ENCODE results near the gene CACNA1B.

Gene CACNA1B

DNA sequence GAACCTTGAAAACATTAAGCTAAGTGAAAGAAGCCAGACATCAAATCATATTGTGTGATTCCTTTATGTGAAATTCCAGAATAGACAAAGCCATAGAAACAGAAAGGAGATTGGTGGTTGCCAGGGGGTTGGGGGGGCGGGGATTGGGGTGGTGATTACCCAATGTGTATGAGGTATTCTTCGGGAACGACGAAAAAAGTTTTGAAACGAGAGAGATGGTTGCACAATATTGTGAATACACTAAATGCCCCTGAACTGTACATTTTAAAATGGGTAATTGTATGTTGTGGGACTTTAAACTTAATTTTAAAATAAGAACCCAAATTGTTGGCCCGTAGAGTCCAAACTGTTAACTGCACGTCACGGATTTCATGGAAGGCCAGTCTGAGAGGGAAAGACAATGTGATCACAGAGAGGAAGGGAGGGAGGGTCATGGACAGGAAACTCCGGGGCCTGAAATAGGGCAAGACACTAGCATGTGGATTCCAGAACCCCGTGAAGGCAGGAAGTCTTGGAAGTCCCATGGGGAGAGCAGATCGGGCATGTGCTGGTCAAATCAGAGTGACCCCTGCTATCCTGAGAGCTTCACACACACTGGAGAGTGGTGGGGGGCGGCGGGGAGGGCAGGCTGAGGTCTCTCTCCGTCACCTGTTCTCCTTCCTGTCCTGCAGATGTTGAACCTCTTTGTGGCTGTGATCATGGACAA lies 218.4 kb downstream of the CACNA1B start:
- no peak for TF ChIP-seq EGR1 (IDR thresholded peaks at IDR 0.05)
- no peak for TF ChIP-seq CREB1 (IDR thresholded peaks at IDR 0.05; ENCODE audit: low read depth)
- TF ChIP-seq, protein P1, sequence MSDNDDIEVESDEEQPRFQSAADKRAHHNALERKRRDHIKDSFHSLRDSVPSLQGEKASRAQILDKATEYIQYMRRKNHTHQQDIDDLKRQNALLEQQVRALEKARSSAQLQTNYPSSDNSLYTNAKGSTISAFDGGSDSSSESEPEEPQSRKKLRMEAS (IDR thresholded peaks at IDR 0.05): no peak
- TF ChIP-seq, protein P2, sequence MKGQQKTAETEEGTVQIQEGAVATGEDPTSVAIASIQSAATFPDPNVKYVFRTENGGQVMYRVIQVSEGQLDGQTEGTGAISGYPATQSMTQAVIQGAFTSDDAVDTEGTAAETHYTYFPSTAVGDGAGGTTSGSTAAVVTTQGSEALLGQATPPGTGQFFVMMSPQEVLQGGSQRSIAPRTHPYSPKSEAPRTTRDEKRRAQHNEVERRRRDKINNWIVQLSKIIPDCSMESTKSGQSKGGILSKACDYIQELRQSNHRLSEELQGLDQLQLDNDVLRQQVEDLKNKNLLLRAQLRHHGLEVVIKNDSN (IDR thresholded peaks at IDR 0.05): no peak
- TF ChIP-seq NFIC (IDR thresholded peaks at IDR 0.05): no peak
- TF ChIP-seq RAD21 (IDR thresholded peaks at IDR 0.05; ENCODE audit: low read depth): no peak
- TF ChIP-seq TCF12 (IDR thresholded peaks at IDR 0.05; ENCODE audit: low read depth): no peak
- no peak for TF ChIP-seq ZBTB7A (IDR thresholded peaks at IDR 0.05; ENCODE audit: low read depth)
- TF ChIP-seq EP300 (IDR thresholded peaks at IDR 0.05; ENCODE audit: borderline replicate concordance): no peak
- TF ChIP-seq CEBPB (IDR thresholded peaks at IDR 0.05): no peak
- TF ChIP-seq TEAD4 (IDR thresholded peaks at IDR 0.05): no peak
- TF ChIP-seq, protein P3, sequence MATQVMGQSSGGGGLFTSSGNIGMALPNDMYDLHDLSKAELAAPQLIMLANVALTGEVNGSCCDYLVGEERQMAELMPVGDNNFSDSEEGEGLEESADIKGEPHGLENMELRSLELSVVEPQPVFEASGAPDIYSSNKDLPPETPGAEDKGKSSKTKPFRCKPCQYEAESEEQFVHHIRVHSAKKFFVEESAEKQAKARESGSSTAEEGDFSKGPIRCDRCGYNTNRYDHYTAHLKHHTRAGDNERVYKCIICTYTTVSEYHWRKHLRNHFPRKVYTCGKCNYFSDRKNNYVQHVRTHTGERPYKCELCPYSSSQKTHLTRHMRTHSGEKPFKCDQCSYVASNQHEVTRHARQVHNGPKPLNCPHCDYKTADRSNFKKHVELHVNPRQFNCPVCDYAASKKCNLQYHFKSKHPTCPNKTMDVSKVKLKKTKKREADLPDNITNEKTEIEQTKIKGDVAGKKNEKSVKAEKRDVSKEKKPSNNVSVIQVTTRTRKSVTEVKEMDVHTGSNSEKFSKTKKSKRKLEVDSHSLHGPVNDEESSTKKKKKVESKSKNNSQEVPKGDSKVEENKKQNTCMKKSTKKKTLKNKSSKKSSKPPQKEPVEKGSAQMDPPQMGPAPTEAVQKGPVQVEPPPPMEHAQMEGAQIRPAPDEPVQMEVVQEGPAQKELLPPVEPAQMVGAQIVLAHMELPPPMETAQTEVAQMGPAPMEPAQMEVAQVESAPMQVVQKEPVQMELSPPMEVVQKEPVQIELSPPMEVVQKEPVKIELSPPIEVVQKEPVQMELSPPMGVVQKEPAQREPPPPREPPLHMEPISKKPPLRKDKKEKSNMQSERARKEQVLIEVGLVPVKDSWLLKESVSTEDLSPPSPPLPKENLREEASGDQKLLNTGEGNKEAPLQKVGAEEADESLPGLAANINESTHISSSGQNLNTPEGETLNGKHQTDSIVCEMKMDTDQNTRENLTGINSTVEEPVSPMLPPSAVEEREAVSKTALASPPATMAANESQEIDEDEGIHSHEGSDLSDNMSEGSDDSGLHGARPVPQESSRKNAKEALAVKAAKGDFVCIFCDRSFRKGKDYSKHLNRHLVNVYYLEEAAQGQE (IDR thresholded peaks at IDR 0.05; ENCODE audit: low read depth): no peak
- no peak for TF ChIP-seq YY1 (IDR thresholded peaks at IDR 0.05; ENCODE audit: low read depth)
- no peak for TF ChIP-seq TAF1 (IDR thresholded peaks at IDR 0.05; ENCODE audit: low read depth)
- TF ChIP-seq FOXM1 (IDR thresholded peaks at IDR 0.05; ENCODE audit: borderline replicate concordance, low read depth): no peak

DNA sequence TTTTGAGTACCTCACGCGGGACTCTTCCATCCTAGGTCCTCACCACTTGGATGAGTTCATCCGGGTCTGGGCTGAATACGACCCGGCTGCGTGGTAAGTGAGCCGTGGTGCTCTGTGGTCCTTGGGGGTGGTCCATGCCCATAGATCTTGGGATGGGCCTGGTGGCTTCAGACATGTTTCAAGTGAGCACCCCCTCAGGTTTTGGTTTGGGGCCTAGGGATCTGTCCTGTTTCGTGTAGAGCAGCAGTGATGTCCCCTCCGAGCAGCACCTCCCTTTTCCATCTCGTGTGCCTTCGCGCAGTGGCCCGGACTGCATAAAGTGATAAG lies 218.9 kb downstream of the CACNA1B start:
- no peak for TF ChIP-seq TAF1 (IDR thresholded peaks at IDR 0.05; ENCODE audit: low read depth)
- TF ChIP-seq NFIC (IDR thresholded peaks at IDR 0.05): no peak
- TF ChIP-seq, protein P2 (IDR thresholded peaks at IDR 0.05): no peak
- TF ChIP-seq EP300 (IDR thresholded peaks at IDR 0.05; ENCODE audit: borderline replicate concordance): no peak
- TF ChIP-seq, protein P3 (IDR thresholded peaks at IDR 0.05; ENCODE audit: low read depth): no peak
- no peak for TF ChIP-seq FOXM1 (IDR thresholded peaks at IDR 0.05; ENCODE audit: borderline replicate concordance, low read depth)
- no peak for TF ChIP-seq YY1 (IDR thresholded peaks at IDR 0.05; ENCODE audit: low read depth)
- no peak for TF ChIP-seq RAD21 (IDR thresholded peaks at IDR 0.05; ENCODE audit: low read depth)
- no peak for TF ChIP-seq CEBPB (IDR thresholded peaks at IDR 0.05)

DNA sequence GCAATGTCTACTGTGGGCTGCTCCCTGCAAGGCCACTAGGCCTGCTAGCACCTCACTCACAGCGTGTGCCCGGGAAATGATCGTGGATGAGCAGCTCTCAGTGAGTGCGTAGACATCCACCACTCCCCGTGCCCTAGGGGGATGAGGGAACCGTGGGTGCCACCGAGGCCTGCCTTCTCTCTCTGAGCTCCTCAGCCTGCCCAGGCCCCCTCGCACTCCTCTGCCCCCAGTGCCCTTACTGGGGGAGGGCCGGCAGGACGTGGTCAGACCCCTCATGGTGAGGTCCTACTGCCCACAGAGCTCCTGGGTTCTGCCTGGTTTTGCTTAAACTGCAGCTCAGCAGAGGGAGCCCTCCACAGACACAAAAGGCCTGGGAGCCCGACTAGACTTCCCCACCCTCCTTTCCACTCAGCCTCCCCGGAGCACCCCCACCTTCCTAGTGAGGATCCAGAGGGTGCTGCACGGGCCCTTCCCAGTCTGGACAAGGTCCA lies 220.0 kb downstream of the CACNA1B start:
- TF ChIP-seq, protein P1 (IDR thresholded peaks at IDR 0.05): no peak
- TF ChIP-seq TAF1 (IDR thresholded peaks at IDR 0.05; ENCODE audit: low read depth) (no peak), FOXM1 (IDR thresholded peaks at IDR 0.05; ENCODE audit: borderline replicate concordance, low read depth) (no peak), TEAD4 (IDR thresholded peaks at IDR 0.05) (no peak), ZBTB7A (IDR thresholded peaks at IDR 0.05; ENCODE audit: low read depth) (no peak), NFIC (IDR thresholded peaks at IDR 0.05) (no peak), EGR1 (IDR thresholded peaks at IDR 0.05) (no peak), TCF12 (IDR thresholded peaks at IDR 0.05; ENCODE audit: low read depth) (no peak), CREB1 (IDR thresholded peaks at IDR 0.05; ENCODE audit: low read depth) (no peak), EP300 (IDR thresholded peaks at IDR 0.05; ENCODE audit: borderline replicate concordance) (no peak), CEBPB (IDR thresholded peaks at IDR 0.05) (no peak), YY1 (IDR thresholded peaks at IDR 0.05; ENCODE audit: low read depth) (no peak), RAD21 (IDR thresholded peaks at IDR 0.05; ENCODE audit: low read depth) (no peak)
- TF ChIP-seq, protein P2 (IDR thresholded peaks at IDR 0.05): no peak
- TF ChIP-seq, protein P3 (IDR thresholded peaks at IDR 0.05; ENCODE audit: low read depth): no peak

Measured in Ishikawa (cell line).